HTR-8/SVneo (cell line): Measurements from ENCODE around the gene MBOAT2.

Source experiments
- DNase-seq: peaks from one replicate; pipeline ENCODE4 v3.0.0; 2011; ENCODE audit warnings: low spot score, mixed read lengths; ENCODE audit not compliant: insufficient read length
- FAIRE-seq: peaks from 2 replicates; lab custom pipeline; 2011; peaks lifted over from hg19 to GRCh38; lab: Jason Lieb, UNC

The MBOAT2 gene

DNA sequence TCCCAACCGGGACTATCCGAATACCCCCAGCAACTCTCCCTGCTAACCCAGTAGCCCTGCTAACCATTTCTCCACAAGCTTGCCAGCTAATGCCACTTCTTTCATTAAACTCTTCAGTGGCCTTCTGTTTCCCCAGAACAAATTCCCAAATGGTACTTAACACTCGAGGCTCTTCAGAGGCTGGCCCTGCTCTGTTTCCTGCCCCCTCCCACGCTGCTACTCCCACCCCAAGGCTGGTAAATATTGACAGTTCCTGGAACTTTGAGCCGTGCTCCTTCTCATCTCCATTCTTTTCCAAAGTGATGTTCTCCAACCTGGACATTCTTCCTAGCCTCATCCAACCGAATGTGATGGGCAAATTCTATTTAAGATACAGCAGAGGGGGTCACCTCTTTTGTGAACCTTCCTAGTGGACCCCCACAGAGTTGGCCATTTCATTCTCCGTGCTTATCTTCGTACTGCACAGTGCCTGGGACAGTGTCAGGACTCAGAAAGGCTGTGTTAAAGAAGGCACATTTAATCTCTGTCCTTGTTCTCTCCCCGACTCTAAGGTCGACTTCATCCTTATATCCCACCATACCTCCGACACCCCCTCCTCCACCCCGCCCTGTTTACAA lies 162.9 kb downstream of the MBOAT2 start:
- no peak for DNase-seq
- no peak for FAIRE-seq

DNA sequence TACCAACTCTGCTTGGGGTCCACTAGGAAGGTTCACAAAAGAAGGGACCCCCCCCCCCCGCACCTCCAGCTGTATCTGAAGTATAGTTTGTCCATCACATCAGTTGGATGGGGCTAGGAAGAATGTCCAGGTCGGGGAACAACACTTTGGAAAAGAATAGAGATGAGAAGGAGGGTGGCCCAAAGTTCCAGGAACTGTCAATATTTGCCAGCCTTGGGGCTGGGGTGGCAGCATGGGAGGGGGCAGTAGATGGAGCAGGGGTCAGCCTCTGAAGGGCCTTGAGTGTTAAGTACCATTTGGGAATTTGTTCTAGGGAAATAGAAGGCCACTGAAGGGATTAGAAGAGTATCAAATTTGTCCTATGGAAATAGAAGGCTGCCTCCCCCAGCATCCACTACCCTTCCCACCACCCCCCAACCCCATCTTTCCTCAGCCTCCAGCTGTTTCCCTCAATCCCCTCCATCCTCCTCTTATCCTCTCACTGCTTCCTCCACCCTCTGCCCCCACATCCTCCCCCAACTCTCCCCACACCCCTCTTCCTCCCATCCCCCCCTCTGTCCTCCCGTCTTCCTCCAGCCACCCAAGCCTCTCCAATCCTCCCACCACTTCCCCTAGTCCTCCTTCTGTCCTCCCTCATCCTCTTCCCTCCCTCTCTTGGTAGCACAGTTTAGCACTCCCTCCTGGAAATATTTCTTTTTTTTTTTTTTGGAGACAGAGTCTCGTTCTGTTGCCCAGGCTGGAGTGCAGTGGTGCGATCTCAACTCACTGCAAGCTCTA lies 164.1 kb downstream of the MBOAT2 start:
- no peak for DNase-seq
- FAIRE-seq, result no peak

DNA sequence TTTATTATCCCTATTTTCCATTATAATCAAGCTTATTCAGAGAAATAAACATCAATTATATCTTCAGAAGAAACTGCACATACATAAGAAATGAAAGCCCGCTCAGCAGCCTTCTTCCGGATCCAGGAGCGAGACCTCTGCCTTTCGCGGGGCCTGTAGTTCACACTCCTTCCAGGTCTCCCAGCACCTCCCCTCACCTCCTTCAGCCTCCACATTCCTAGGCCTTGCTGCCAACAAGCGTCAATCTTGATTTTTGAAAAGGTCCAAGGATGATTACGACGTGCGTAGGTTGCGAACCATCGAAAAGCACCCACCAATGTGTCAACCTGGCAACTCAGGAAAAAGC lies 165.7 kb downstream of the MBOAT2 start:
- FAIRE-seq (no peak), DNase-seq (no peak)

DNA sequence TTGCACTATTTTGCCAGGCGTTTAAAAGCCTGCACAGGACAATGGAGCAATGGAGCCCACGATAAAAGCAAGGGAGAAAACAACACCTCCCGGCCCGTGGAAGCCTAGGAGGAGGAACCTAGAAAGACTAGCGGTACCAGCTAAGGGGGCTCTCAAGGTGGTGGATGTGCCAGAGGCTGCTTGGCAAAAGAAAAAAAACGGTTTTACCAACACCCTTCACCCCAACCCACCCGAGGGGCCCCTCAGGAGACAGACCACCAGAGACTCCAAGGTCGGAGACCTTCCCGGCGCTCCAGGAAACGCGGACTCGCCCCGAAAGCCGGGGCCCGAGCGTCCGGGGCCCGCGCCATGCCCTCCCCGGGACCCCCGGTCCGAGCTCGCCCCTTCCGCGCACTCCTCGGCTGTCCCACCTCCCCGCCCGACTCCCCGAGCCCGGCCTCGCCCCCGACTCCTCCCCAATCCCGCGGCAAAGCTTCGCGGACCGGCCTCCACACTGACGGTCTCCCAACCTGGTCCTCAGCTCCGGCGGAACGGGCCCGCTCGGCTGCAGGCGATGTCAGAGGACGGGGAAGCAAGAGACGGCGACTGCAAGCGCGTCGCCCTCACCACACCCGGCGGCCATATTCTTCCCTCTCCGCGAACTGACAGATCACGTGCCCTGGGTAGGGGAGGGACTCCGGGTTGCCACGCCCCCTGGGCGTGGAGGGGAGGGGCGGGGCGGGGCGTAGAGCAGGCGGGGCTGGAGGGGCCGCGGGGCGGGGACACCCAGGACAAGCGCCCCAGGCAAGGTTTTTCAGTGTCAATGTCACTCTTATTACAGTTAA lies 166.3 kb downstream of the MBOAT2 start, which contains the start of gene KIDINS220:
Gene KIDINS220, minus strand, starts transcription at position 643 of the 824 bp plus-strand sequence. CDS start 10,520 bp downstream, outside the sequence.
- FAIRE-seq, result peak; percentile 26
- DNase-seq, result peak; percentile 96

DNA sequence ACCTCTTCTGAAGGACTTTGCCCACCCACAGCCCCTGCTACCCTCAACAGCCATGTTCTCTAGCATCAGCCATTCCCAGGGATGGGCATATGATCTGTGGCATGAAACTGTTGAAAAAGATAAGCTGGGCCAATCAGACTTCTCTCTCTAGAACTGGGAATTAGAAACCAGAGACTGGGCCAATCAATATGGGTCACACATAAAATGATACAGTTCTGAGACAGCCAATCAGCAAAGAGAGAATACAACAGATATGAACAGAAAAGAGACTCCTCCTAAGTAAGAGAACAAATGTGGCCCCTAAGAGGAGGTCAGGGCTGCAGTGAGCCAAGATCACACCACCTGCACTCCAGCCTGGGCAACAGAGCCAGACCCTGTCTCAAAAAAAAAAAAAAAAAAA lies 168.2 kb downstream of the MBOAT2 start:
- FAIRE-seq (no peak), DNase-seq (no peak)

DNA sequence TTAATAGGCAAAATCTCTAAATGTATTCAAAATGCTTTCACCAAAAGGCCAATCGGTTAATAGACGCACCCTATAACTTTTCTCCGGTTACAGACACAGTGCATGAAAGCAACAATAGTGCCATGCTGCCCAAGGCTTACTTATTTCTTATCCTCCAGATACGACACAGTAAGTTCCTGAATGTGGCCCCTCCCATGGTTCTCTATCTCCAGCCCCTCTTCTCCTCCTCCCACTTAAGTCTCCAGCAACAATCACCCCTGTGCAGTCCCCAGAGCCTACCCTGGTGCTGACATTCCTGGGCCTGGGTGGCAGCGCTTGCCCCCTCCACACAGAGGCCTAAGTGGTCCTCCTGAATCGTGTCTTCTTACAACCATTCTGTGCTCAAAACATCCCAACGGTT lies 169.6 kb downstream of the MBOAT2 start:
- DNase-seq, result no peak
- no peak for FAIRE-seq

DNA sequence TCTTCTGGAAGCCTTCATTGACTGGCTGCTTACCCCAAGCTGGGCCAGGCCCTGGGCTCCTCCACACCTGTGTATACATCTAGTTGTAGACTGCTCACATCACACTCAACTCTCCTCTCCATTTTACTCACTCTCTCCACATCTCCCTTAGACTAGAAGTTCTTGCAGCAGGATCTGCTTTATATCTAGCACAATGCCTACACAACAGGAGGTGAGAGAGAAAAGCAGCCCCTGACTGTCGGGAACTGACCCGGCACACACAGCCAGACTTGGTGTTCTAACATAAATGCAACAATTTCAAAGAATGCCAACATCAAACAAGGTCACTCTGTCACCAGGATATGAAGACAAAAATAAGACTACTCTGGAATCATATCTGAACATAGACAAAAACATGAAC lies 172.0 kb downstream of the MBOAT2 start:
- DNase-seq (no peak), FAIRE-seq (no peak)

DNA sequence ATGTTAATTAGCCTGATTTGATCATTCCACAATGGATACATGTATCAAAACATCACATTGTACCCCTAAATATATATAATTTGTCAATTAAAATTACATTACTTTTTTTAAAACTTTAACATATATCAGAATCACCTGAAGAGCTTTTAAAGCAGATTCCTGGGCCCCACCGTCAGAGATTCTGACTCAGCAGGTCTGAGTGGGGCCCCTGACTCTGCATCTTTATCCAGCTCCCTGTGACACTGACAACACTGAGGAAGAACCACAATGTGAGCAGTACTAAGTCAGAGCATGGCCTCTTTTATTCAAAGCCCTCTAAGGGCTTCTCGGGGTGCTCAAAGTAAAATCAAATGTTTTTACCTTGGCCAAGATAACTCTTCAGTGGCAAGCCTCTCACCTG lies 175.8 kb downstream of the MBOAT2 start:
- FAIRE-seq, result no peak
- DNase-seq, result no peak

DNA sequence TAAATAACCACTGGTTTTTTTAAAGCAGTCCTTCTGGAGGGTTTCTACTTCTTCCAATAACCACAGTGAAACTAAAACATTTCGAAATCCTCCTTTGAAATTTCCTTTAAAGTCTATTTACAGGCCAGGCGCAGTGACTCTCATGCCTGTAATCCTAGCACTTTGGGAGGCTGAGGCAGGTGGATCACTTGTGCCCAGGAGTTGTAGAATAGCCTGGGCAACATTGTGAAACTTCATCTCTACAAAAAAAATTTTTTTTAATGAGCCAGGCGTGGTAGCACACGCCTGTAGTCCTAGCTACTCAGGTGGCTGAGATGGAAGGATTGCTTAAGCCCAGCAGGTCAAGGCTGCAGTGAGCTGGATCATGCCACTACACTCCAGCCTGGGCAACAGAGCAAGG lies 181.3 kb downstream of the MBOAT2 start:
- FAIRE-seq, result peak; percentile 9
- no peak for DNase-seq

DNA sequence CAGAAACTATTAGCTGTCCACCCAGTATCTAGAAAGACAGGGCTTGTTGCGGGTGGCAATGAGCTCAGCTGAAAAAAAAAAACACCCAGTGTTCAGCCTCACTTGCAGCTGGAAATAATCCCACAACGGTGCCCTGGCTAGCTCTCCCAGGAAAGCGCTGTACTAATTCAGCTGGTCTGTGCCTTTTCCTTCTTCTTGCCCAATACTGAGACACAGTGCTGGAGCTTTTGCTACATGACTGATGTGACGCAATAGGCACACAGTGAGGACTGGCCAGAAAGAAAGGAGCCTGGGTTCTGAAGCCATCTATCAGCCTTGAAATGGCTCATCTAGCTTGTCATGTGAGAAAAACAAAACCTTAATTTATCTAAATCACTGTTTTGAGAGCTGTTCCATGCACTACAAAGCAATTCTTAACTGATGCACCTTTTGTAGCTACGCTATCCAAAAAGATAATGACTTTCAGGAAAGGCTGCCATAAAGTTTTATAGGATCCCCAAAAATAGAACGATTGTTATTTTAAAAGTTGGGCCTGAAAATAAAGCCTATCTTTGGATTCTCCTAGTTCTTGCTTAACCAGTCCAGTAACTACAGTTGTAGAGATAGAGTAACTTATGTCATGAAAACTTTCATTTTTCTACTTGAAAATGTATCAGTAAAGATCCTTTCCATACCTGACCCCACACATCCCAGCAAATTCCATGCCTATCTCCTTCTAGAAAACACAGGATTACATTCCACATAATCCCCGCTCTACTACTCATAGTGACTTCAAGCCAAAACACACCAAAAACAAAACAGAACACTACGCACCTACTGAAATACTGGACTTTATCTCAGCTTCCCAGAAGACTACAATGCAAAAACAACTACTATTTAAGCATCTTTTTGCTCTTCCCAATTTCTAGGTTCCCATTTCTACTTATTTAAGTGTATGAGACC lies 181.9 kb downstream of the MBOAT2 start:
- no peak for FAIRE-seq
- DNase-seq, result no peak

DNA sequence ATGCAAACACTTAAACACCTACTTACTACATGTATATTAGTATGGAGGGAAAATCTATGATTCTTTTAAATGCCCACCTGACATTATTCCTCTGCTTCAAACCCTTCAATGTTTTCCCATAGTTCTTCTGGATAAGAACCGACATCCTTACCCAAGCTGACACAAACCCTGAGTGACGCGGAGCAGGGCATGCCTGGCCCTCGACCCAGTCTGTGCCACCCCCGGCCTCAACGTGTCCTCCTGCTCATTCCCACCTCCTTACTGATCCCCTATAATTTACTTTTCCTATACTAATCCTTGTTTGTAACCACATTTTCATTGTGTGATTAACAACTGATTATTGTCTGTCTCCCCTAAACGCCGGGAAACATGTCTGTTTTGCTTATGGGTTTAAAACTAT lies 183.5 kb downstream of the MBOAT2 start:
- no peak for DNase-seq
- FAIRE-seq, result no peak

DNA sequence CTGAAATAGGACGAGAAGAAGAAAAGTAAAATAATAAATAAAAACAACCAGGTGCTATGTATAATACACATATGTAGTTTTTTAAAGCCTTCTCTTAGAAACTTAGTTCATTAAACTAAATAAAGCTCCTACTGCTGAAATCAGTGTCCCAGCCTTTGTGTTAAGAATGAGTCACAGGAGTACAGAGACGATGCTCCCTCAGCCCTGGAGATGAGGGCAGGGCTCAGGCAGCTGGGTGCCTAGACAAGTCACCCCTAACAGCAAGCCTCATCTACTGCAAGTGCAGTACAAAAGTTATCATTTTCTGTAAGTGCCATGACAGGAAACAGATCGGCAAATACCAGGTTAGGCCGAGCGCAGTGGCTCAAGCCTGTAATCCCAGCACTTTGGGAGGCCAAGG lies 184.3 kb downstream of the MBOAT2 start:
- DNase-seq (no peak), FAIRE-seq (no peak)

DNA sequence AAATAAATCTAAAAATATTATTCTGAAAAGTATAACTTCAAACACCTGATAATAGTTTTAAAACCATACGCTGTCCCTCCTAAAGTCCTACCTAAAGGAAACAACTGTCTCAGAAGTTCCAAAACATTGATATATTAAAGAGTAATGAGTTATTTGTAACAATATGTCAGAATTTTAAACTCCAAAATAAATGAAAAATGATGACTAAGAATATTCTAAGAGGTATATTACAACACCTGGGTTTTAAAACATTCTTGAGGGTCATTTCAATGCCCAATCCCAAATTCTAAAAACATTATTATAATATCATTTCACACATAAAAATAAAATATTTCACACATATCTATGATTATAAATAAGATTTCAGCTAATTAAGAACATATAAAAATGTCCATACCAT lies 186.3 kb downstream of the MBOAT2 start:
- DNase-seq (no peak), FAIRE-seq (no peak)

DNA sequence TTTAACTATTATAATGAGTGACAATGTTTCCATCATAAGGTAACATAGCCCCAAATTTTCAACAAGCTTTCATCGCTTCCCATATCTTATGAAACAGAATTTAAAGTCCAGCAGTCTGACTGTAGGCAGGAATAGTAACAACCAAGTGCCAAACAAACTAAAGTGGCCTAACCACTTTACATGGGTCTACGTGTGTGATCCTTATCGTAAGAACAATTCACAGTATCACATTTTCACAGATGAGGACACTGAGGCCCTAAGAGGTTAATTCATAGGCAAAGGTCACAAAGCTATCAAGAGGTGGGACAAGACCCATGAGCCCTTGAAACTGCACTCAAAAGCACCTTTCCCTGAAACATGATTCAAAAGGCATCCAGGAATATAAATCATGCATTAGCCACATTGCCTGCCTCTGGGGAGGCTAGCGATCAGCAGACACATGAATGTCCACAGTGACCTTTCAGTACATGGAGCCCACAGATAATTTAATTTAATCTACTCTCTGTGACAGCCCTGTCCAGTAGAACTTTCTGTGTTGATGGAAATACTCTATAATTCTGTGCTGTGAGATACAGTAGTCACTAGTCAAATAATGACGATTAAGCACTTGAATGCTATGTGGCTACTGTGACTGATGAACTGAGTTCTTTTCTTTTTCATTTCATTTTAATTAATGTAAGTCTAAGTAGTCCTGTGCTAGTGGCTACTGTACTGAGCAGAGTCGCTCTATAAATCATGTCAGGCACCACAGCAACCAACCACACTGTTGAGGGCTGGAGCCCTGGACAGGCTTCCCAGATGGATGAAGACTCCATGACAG lies 196.4 kb downstream of the MBOAT2 start:
- FAIRE-seq, result no peak

DNA sequence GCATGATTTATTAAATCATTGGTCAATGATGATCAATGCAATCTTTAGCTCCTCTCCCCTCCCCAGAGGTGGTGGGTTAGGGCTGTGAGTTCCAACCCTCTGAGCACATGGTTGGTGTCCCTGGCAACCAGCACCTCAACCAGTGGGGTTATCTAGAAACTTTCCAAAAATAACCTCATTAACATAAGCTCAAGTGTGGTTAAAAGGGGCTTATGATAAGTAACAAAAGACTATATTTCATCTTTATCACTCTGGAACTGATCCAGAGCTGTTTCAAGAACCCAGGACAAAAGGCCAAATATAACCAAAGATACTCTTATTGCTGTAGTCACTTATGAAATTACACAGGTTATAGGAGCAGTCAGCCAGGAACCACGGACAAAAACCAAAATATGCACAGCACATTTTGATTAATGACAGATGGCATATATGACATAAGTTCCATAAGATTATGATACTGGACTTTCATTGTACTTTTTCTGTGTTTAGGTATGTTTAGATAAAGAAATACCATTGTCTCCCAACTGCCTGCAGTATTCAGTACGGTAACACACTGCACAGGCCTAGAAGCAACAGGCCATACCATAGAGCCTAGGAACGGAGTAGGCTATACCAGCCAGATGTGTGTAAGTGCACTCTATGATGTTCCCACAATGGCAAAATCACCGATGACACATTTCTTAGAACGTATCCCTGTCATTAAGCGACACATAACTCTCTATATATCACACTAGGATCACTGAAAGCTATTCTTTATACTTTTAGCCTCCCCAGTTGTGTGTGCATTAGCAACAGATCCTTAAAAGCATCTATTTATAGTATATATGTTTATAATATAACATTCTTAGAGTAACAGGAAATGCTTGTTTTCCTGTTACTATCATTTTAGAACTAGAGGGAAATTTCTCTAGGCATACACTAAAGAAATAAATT lies 197.9 kb downstream of the MBOAT2 start:
- DNase-seq, result no peak
- no peak for FAIRE-seq

More for the DNA sequence above, 196.4 kb downstream of the MBOAT2 start:
- no peak for DNase-seq

DNA sequence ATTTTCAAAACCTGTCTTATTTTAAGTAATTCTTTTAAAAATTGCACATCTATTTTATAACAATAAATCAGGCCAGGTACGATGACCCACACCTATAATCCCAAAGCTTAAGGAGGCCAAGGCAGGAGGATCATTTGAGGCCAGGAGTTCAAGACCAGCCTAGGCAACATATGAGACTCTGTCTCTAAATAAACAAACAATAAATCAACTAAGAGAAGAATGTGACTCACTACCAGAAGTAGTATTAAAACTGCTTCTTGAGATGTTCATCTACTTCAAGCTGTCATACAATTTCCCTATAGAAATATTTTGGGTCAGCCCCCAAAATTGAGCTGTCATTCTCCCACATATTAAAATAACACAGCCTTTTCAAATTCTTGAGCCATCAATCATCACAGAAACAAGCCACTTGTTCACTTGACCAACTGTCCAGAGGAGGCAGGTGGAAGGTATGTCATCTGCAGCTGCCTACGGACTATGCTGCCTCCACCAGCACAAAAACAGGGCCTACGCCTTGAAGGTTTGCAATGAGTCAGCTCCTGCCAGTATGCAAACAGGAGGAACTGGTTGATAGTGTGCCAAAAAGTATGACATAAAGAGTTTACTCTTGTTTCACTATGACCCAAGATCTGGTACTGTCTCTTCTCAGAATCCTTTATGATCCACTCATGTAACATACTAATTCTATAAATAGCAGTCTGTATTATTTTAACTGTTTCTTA lies 199.7 kb downstream of the MBOAT2 start:
- FAIRE-seq (no peak), DNase-seq (peak; percentile 73)

DNA sequence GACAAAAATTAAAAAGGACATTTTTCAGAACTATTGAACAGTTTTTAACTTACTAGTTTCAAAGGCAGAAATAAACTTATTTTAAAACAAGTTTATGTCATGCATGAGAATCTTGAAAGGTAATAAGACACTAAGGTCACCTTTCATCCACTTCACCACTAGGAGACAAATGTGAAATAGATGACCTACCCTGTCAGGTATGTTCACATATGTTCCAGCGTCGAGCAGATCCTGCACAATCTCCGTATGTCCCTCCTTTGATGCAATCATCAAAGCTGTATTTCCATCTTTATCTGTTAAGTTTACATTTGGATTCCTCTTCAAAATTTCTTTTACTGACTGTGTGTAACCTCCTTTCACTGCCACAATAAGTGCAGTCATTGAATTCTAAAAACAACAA lies 200.7 kb downstream of the MBOAT2 start:
- DNase-seq, result no peak
- no peak for FAIRE-seq
